ENCODE measurements around the gene ZC3H4.

Gene ZC3H4

DNA sequence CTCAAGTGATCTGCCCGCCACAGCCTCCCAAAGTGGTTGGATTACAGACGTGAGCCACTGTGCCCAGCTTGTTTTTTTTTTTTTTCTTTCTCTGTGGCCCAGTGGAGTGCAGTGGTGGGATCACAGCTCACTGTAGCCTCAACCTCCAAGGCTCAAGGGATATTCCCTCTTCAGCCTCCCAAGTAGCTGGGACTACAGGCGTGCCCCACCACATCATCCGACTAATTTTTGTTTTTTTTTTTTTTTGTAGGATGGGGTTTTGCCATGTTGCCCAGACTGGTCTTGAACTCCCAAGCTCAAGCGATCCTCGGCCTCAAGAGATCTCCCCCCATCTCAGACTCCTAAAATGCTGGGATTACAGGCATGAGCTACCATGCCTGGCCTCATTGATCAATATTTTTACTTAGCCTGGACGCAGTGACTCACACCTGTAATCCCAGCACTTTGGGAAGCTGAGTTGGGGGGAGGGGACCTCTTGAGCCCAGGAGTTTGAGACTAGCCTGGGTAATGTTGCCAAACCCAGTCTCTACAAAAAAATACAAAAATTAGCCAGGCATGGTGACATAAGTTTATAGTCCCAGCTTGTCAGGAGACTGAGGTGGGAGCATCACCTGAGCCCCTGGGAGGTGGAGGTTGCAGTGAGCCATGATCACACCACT, 18.7 kb upstream of the ZC3H4 start:
- DNase-seq: no peak

DNA sequence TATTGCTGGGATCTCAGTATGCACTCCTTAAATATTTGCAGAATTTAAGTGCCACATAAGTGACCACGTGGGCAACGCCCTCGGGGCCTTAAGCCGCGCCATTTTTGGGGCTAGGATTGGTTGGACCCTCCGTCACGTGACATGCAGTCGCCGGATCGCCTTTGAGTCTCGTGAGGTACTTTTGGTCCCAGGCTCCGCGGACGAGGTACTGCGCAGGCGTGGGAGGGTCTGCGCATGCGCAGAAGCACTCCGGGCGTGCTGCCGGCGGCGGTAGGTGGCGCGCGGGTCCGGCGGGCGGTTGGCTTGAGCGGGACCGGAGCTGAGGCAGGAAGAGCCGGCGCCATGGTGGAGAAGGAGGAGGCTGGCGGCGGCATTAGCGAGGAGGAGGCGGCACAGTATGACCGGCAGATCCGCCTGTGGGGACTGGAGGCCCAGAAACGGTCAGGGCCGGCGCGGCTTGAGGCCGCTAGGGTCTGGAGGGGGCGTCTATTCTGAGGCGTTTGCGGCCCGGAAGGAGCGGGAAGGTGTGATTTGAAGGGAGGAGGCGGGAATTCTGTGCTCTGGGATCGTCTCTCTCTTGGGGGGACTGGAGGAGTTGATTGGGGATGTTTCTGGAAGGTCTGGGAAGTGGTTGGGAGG, 17.1 kb upstream of the ZC3H4 start, which contains the start of gene SAE1:
SAE1 (plus strand) TSS at position 247 of the 639 bp plus-strand sequence; CDS start at position 343, 96 bp downstream.
- DNase-seq: peak; percentile 99

DNA sequence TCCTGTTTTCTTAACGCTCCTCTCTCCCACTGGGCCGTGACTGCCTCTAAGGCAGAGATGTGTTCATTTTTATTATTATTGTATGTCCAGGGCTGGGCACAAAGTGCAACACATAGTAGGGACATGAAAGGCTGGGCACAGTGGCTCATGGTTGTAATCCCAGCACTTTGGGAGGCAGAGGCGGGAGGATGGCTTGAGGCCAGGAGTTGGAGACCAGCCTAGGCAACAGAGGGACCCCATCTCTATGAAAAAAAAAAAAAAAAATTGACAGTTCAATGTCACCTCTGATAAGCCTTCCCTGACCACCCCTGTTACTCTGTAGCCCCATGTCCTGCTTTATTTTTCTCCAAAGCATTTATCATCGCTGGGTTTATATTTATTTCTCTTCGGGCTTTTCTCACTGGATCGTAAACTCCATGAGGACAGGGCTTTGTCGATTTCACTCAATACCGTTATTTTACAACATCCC, 16.6 kb upstream of the ZC3H4 start:
- no peak for DNase-seq

DNA sequence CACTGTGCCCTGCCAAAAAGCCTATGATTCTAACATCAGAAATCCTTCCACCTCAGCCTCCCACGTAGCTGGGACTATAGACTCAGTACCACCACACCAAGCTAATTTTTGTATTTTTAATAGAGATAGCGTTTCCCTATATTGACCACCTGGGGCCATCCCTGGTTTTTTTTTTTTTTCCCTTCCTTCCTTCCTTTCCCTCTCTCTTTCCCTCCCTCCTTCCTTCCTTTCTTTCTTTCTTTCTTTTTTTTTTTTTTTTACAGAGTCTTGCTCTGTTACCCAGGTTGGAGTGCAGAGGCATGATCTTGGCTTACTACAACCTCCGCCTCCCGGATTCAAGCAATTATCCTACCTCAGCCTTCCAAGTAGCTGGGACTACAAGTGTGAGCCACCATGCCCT, 16.0 kb upstream of the ZC3H4 start:
- no peak for DNase-seq

DNA sequence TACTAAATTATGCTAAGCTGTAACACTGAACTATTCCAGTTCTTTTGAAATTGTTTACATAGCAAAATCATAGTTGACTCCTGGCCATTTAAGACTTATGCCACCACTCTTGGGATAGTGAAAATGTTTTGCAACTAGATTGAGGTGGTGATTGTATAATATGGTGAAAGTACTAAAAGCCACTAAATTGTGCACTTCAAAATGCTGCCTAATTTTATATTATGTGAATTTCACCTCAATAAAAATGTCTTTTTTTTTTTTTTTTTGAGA, 12.0 kb upstream of the ZC3H4 start:
- DNase-seq: no peak

DNA sequence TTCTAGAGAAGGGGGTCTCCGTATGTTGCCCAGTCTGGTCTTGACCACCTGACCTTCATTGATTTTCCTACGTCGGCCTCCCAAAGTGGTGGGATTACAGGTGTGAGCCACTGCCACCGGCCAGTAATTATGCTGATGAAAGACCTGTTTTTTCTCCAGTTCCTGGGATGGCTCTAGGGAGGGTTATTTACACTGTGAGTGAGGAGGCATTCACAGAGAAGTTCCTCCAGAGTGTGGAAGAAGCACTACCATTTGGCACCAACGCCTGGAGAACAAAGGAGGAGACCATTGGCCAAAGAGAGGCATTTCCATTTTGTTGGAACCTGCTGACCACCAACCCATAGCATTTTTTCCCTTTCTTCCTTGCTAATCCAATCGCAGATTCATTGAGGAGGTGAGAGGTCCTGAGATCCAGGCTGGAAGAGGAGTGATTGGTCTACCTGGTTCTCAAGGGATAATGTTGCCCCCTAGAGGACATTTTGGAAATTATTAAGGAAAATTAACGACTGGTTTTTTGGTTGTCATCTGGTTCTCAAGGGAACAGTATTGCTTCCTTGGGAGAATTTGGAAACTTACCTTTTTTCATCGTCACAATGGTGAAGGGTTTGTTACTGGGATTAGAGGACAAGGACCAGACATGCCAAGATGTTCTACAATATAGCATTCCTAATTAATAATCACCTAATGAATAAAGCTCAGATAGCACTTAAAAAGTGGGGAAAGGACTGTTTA, 11.5 kb upstream of the ZC3H4 start:
- no peak for DNase-seq

DNA sequence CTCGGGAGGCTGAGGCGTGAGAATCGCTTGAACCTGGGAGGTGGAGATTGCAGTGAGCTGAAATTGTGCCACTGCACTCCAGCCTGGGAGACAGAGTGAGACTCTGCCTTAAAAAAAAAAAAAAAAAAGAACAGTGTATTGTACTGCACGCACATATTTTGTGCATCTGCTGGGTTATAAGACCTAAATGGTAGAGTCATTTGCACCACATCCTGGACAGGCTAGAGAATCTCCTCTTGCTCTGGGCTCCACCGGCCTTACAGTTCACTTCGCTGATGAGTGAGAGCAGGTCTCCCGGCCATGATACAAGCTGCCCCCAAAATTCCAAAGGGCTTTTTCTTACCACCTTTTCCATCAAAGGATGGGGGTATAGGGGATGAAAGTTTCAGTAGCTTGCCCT, 9.8 kb upstream of the ZC3H4 start:
- no peak for DNase-seq

DNA sequence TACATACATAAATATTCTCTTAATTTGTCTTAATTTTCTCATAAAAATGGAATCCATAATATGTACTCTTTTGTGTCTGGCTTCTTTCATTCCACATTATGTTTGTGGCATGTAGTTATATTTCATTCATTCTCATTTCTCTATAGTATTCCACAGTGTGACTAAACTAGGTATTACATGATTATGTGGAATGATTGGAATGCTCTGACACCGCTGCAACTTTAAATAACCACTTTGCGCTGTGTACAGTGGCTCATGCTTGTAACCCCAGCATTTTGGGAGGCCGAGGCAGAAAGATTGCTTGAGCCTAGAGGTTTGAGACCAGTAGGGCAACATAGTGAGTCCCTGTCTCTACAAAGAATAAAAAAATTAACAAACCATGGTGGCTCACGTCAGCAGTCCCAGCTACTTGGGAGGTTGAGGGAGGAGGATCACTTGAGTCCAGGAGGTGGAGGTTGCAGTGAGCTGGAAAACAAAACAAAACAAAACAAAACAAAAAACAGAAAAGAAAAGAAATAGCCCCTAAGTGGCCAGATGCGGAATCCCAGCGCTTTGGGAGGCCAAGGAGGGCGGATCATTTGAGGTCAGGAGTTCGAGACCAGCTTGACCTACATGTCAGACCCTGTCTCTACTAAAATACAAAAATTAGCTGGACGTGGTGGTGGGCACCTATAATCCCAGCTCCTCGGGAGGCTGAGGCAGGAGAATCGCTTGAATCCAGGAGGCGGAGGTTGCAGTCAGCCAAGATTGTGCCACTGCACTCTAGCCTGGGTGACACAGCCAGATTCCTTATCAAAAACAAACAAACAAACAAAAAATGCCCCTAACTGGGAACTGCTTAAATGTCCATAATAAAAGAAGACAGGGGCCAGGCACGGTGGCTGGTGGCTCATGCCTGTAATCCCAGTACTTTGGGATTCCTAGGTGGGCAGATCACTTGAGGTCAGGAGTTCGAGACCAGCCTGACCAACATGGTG, 9.1 kb upstream of the ZC3H4 start:
- DNase-seq: no peak

DNA sequence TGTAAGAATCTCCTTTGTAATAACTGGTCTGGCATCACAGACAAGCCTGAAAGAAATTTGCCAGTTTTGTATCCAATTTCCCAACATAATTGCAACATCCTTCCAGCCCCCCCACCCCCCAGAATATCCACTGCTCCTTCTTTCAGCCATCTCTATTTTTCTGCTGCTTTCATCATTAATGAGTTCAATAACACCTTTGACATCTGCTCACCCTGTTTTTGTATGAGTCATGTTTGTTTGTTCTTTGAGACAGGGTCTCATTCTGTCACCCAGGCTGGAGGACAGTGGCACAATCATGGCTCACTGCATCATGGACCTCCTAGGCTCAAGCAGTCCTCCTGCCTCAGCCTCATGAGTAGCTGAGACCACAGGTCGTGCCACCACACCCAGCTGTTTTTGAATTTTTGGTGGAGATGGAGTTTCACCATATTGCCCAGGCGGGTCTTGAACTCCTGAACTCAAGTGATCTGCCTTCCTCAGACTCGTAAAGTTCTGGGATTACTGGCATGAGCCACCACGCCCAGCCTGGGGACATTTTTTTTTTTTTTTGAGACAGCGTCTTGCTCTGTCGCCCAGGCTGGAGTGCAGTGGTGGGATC, 7.0 kb upstream of the ZC3H4 start:
- DNase-seq: no peak

DNA sequence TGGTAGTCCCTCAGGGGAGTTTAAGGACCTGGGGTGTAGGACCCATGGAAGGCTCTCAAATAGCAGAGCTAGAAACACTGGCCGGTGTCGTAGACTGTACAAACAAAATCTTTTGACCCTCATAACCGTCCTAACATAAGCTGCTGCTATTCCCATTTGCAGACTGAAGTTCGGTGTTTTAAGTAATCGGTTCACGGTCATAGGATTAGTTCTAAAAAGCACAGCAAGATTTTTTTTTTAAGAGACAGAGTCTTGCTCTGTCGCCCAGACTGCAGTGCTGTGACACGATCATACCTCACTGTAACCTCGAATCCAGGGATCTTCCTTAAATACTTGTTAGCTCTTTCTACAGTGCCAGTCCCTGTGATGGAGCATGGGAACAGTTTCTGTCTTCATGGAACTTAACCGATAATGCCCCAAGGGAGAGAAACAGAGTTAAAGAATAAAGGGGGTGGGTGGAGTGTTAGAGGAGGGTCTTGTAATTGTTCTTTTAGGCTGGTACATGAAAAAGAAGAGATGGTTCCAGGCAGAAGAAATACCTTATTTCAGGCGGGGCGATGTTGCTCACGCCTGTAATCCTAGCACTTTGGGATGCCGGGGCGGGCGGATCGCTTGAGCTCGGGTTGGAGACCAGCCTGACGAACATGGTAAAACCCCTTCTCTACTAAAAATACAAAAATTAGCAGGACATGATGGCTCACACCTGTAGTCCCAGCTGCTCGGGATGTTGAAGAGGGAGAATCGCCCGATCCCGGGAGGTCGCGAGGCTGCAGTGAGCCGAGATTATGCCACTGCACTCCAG, 475 bp upstream of the ZC3H4 start:
- no peak for DNase-seq

DNA sequence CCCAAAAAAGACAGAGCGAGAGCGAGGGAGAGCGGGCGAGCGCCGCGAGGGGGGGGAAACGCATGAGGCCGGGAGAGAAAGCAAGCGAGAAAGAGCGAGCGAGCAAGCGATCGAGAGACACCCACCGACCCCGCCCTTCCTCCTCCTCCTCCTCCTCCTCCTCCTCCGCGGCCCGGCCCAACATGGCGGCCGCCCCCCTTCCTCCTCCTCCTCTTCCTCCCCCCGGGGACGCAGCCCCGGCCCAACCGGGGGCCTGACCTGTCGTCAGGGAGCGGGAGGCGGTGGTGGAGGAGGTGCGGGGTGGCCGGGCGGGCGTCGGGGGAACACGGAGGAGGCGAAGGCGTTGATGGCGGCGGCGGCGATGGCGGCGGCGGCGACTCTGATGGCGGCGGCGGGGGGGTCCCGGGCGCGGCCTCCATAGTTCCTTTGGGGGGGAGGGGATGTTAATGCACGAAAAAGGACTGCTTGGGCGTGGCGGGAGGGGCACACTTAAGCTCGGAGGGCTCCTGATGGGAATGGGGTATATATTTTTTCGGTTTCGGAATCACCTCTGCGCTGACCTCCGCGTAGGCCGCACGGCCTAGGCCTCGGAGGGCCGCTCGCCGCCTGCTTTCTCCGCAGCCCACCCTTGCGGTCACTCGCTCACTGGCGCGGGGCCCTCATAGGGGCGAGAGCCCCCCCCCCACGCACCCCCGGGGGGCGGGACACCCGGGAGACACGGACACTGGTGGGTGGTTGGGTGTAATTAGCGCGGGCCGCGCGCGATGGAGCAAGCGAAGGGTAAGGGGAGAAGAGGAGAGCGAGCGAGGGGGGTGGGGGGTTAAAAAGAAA, 1.2 kb downstream of the ZC3H4 start:
- DNase-seq: peak; percentile 91

DNA sequence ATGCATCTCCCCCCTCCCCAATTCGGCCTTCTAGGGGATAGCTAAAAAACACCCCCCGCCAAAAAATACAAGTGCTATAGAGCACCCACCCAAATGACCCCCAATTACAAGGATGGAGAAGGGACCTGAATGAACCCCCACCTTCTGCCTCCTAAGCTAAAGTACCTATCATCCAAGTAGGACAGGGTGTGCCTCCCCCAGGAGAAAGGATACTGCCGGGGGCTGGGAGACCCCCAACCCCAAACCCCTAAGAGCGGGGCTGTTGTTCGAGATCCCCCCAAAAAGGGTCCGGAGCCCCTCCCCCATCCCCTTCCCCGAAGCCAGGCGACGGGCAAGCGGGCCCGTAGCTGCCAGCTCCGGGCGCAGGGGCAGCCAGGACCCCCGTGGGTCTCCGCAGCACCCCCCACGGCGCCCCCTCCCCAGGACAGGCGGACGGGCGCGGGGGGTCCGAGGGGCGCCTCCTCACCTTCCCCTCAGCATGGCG, 1.9 kb downstream of the ZC3H4 start:
- no peak for DNase-seq

DNA sequence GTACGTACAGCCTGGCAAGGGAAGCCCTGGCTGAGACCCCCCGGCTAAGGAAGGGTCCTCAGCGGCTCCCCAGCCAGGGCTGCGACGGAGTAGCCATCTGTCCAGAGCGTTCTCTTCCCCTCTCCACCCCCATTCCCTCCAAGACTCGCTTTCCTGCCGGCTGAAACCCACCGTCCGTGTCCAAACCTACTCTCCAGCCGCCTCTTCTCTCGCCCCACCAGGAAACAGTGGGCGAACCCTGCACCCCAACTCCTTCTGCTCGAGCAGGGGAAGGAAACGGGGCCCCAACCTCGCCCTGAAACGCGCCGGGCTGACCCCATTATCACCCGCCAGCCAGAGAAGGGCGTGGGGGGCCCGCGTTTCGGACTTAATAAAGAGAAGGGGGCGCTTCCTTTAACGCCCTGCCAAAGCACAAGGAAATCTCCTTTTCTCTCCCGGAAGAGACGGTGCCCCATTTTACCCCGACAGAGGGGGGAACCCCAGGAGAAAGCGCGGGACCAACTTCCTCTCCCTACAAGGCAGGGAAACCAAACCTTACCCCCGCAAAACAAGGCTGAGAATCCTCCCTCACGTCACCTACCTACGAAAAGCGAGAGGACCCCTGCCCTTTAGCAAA, 2.5 kb downstream of the ZC3H4 start:
- no peak for DNase-seq

DNA sequence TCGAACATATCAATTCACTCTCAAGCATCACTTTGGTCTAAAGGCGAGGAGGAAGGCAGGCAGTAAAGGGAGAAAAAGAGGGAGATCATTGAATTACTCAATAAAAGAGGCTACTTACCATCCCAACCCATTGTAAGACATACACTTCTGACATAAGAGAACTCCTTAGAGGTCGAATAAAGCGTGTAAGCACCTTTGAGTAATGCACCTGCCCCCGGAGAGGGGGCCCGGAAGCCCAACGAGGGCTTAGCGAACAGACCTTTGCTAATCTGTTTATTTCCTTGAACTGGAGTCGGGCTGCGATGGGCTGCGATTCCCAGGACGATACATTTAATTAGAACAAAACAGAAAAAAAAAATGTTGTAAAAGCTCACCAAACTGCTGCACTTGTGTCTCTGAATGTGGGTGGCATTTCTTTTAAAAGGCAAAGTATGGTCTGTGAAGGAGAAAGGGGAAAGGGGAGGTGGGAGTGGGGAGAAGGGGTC, 3.0 kb downstream of the ZC3H4 start:
- DNase-seq: no peak

DNA sequence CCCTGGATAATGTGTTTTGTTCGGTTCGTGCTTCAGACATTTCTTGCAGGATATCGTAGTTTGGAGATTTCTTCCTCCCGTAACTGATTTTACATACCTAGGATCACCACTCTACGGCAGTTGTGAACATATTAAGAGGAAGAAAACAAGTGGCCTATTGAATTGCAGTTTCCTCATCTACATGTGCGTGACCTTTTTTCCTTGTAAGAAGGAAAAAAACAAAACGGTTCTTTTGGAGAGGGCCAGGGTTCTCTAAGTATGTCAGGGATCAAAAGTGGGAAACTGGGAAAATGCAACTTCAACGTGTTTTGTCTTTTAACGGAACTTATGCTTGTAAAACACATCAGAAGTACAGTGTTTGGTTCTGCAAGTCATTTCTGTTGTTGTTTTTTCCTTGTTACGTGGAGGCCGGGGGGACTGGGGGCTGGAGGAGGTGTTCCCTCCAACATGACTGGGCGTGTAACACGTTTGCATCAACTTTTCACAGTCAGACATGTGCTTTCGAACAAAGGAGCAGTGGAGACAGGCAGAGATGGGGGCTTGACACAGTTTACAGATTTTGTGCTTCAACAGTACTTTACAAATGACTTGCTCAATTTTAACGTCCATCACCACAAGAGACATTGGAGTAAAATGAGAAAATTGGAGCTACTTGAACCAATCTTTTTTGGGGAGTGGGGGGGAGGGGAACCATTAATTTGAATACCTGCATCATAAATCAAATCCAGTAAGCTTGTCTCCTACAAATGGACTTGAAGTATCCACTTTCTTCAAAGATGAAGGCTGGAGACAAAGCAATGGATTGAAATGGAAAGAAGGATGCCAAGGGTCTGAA, 3.8 kb downstream of the ZC3H4 start:
- DNase-seq: peak; percentile 54

DNA sequence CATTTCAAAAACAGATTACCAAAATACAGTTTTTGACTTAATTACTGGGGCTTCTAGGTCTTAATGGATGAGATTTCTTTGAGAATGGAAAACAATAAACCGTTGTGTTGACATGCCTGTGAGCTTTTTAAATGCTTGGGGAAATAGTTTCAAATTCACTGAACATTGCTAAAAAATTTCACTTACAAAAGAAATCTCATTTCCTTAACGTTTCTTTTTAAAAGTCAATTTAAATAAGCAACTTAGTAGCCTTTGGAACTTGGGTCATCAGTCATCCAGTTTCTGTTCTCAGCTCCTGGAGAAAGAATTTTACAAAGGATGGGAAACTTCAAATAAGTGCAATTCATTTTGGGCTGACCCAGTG, 4.4 kb downstream of the ZC3H4 start:
- no peak for DNase-seq

DNA sequence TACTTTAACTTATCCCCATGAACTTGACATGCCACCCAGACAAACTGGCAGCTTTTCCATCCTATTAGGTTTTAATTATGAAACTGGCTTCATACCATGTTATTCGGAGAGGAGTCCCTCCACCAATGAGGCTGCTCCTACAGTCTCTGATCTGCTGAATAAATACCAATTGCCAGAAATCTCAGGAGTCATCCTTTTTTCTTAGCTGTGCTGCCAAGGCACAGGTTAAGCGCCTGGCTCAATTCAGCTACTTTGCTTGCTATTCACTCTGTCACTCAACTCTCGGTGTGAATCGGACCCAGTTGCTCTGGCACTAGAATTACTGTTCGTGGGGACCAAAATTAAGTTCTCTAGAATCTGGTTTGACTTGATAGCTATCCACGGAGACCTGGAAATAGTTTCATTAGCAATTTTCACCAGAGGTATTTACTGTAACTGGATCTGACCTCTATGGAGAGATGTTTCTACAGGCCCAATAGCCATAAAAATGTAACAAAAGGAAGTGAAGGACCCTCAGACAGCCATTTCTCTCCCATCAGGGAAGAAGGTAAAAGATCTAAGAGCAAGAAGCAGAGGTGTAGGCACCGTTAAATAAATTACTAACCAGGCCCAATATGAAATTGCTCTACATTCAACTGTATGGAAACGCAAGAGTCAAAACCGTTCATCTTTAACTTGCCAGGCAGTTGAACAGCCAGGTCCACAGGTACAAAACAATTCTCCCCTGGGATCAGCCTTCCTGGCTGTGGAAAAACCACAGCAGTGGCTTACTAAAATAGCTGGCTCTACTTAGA, 5.4 kb downstream of the ZC3H4 start:
- no peak for DNase-seq
